Karpas-422 (cell line): Measurements from ENCODE around the gene BCO2. TPM values are rescaled to one million over a fixed set of nuclear protein-coding genes. Genes with fewer than 3 reads are reported as not detected.
"Not testable (repeated sequence)": the region's sequence is repeated elsewhere in the genome, so short reads cannot be mapped to it uniquely, and the experiment has no call there.

Source experiments
- DNase-seq: peaks from one replicate; pipeline ENCODE4 v3.0.0-alpha.2; 2015
- H2AFZ ChIP-seq: fragments of 200-600 bp; sonication (generic); 2 replicates; pipeline ENCODE4 v1.6.1; 2014; ENCODE audit warnings: antibody characterized with exemption, low read length, mixed read lengths
- H3K27ac ChIP-seq: fragments of 200-600 bp; sonication (generic); 2 replicates; pipeline ENCODE4 v1.5.1; 2014; ENCODE audit warnings: mild to moderate bottlenecking, low read length, moderate library complexity
- H3K27me3 ChIP-seq: fragments of 200-600 bp; sonication (generic); 2 replicates; pipeline ENCODE4 v1.6.1; 2014; ENCODE audit warnings: low read length, mixed read lengths
- H3K36me3 ChIP-seq: fragments of 200-600 bp; sonication (generic); 2 replicates; pipeline ENCODE4 v1.6.1; 2014; ENCODE audit warnings: low read length, mixed read lengths; ENCODE audit not compliant: insufficient read depth
- H3K4me1 ChIP-seq: fragments of 200-600 bp; sonication (generic); 2 replicates; pipeline ENCODE4 v1.6.1; 2014; ENCODE audit warnings: mild to moderate bottlenecking, low read length, mixed read lengths
- H3K4me2 ChIP-seq: fragments of 200-600 bp; sonication (generic); 2 replicates; pipeline ENCODE4 v1.6.1; 2014; ENCODE audit warnings: low read length, low read depth, mild to moderate bottlenecking; ENCODE audit not compliant: poor library complexity, severe bottlenecking
- H3K4me3 ChIP-seq: fragments of 200-600 bp; sonication (generic); 2 replicates; pipeline ENCODE4 v1.5.1; 2014; ENCODE audit warnings: mild to moderate bottlenecking, antibody characterized with exemption, low read length, mixed read lengths
- H3K79me2 ChIP-seq: fragments of 200-600 bp; sonication (generic); 2 replicates; pipeline ENCODE4 v1.6.1; 2014; ENCODE audit warnings: mild to moderate bottlenecking, low read length, mixed read lengths
- H3K9ac ChIP-seq: fragments of 200-600 bp; sonication (generic); 2 replicates; pipeline ENCODE4 v1.6.0; 2014; ENCODE audit warnings: low read length
- H3K9me2 ChIP-seq: fragments of 200-600 bp; sonication (generic), shearing (Covaris generic); replicated peaks from 2 replicates; pipeline ENCODE4 v1.6.0; 2014; ENCODE audit warnings: mild to moderate bottlenecking, low read length, moderate library complexity; ENCODE audit not compliant: insufficient read depth
- H3K9me3 ChIP-seq: fragments of 300-700, 200-600 bp; sonication (generic); 2 replicates; pipeline ENCODE4 v1.6.1; 2014; ENCODE audit warnings: low read length, mixed read lengths
- H4K20me1 ChIP-seq: fragments of 200-600 bp; sonication (generic); 2 replicates; pipeline ENCODE4 v1.6.1; 2014; ENCODE audit warnings: mild to moderate bottlenecking, antibody characterized with exemption, low read length, low read depth; ENCODE audit not compliant: insufficient read depth
- total RNA-seq: library from RNA; depleted of rRNA; stranded (reverse); fragments of >200 nt; shearing (Covaris generic); gene quantifications from 2 replicates; pipeline ENCODE4 v1.2.3, GENCODE V29; 2014; ENCODE audit warnings: low replicate concordance

Gene BCO2
- total RNA-seq, 1 experiment from 2014 or later, result 1.1 TPM

- no peaks in the 10 kb centered on the region for H3K36me3 ChIP-seq
- peaks cover 4% of the 10 kb centered on the region; the same call in 1 of the 2 replicates for H3K4me1 ChIP-seq
- H3K9ac ChIP-seq, result no peak overlapping the region
- H3K9me2 ChIP-seq, result no peaks in the 10 kb centered on the region
- no peak overlapping the region for H3K27ac ChIP-seq
- no peak overlapping the region for H3K4me3 ChIP-seq
- no peak for DNase-seq
- no peaks in the 10 kb centered on the region for H3K27me3 ChIP-seq
- no peaks in the 10 kb centered on the region for H4K20me1 ChIP-seq
- no peak overlapping the region for H2AFZ ChIP-seq
- H3K79me2 ChIP-seq, result no peaks in the 10 kb centered on the region
- H3K4me2 ChIP-seq, result no peak overlapping the region
- no peaks in the 10 kb centered on the region for H3K9me3 ChIP-seq
Measured at GRCh38 chr11:112177589-112177988, 2.3 kb downstream of the BCO2 start.

GRCh38 chr11:112178428-112178827 is 3.1 kb downstream of the BCO2 start:
- Histone ChIP-seq H3K27me3 (no peaks in the 10 kb centered on the region), H2AFZ (no peak overlapping the region), H3K9me3 (no peaks in the 10 kb centered on the region), H3K4me2 (no peak overlapping the region), H3K9ac (no peak overlapping the region), H3K9me2 (no peaks in the 10 kb centered on the region), H4K20me1 (no peaks in the 10 kb centered on the region), H3K79me2 (no peaks in the 10 kb centered on the region), H3K27ac (no peak overlapping the region), H3K4me3 (no peak overlapping the region), H3K36me3 (no peaks in the 10 kb centered on the region), H3K4me1 (peaks cover 4% of the 10 kb centered on the region; the same call in 1 of the 2 replicates)
- DNase-seq, result no peak

GRCh38 chr11:112178936-112179335 is 3.6 kb downstream of the BCO2 start:
- no peak for DNase-seq
- H3K27me3 ChIP-seq, result no peaks in the 10 kb centered on the region

GRCh38 chr11:112179601-112180000 is 4.3 kb downstream of the BCO2 start:
- no peak overlapping the region for H2AFZ ChIP-seq
- H3K9me3 ChIP-seq, result no peaks in the 10 kb centered on the region
- no peaks in the 10 kb centered on the region for H4K20me1 ChIP-seq
- no peaks in the 10 kb centered on the region for H3K36me3 ChIP-seq
- no peak for DNase-seq
- no peaks in the 10 kb centered on the region for H3K79me2 ChIP-seq
- H3K4me1 ChIP-seq, result peaks cover 4% of the 10 kb centered on the region; the same call in 1 of the 2 replicates
- no peak overlapping the region for H3K4me2 ChIP-seq
- H3K27ac ChIP-seq, result no peak overlapping the region
- no peak overlapping the region for H3K4me3 ChIP-seq
- H3K27me3 ChIP-seq, result no peaks in the 10 kb centered on the region
- no peak overlapping the region for H3K9ac ChIP-seq
- no peaks in the 10 kb centered on the region for H3K9me2 ChIP-seq

More at GRCh38 chr11:112178936-112179335, 3.6 kb downstream of the BCO2 start:
- no peak overlapping the region for H3K4me3 ChIP-seq
- H3K4me1 ChIP-seq, result peaks cover 4% of the 10 kb centered on the region; the same call in 1 of the 2 replicates
- H3K36me3 ChIP-seq, result no peaks in the 10 kb centered on the region
- no peak overlapping the region for H3K9ac ChIP-seq
- H3K79me2 ChIP-seq, result no peaks in the 10 kb centered on the region
- H3K9me3 ChIP-seq, result no peaks in the 10 kb centered on the region
- no peak overlapping the region for H3K4me2 ChIP-seq
- no peaks in the 10 kb centered on the region for H3K9me2 ChIP-seq
- H4K20me1 ChIP-seq, result no peaks in the 10 kb centered on the region
- no peak overlapping the region for H3K27ac ChIP-seq
- H2AFZ ChIP-seq, result no peak overlapping the region

- H3K36me3 ChIP-seq, result no peaks in the 10 kb centered on the region
Measured at GRCh38 chr11:112182867-112183266, 7.6 kb downstream of the BCO2 start.

GRCh38 chr11:112185883-112186282 is 10.6 kb downstream of the BCO2 start:
- Histone ChIP-seq H3K27me3 (no peaks in the 10 kb centered on the region), H3K9me2 (no peaks in the 10 kb centered on the region), H3K36me3 (no peaks in the 10 kb centered on the region), H3K9ac (no peak overlapping the region), H4K20me1 (no peaks in the 10 kb centered on the region), H3K27ac (no peak overlapping the region), H3K79me2 (no peaks in the 10 kb centered on the region), H3K4me2 (no peak overlapping the region), H3K9me3 (no peaks in the 10 kb centered on the region), H3K4me3 (no peak overlapping the region), H3K4me1 (no peaks in the 10 kb centered on the region), H2AFZ (no peak overlapping the region)
- no peak for DNase-seq

More at GRCh38 chr11:112182867-112183266, 7.6 kb downstream of the BCO2 start:
- Histone ChIP-seq H3K4me1 (no peaks in the 10 kb centered on the region), H3K9me3 (no peaks in the 10 kb centered on the region), H3K9me2 (no peaks in the 10 kb centered on the region), H3K4me3 (no peak overlapping the region), H3K9ac (no peak overlapping the region), H3K79me2 (no peaks in the 10 kb centered on the region), H4K20me1 (no peaks in the 10 kb centered on the region), H2AFZ (no peak overlapping the region), H3K27me3 (no peaks in the 10 kb centered on the region), H3K4me2 (no peak overlapping the region), H3K27ac (no peak overlapping the region)
- DNase-seq, result no peak

GRCh38 chr11:112186304-112186703 is 11.0 kb downstream of the BCO2 start:
- Histone ChIP-seq H3K27me3 (no peaks in the 10 kb centered on the region), H3K4me3 (no peak overlapping the region), H3K36me3 (no peaks in the 10 kb centered on the region), H3K9me3 (no peaks in the 10 kb centered on the region), H3K9ac (no peak overlapping the region), H3K4me2 (no peak overlapping the region), H3K4me1 (no peaks in the 10 kb centered on the region), H3K9me2 (no peaks in the 10 kb centered on the region), H4K20me1 (no peaks in the 10 kb centered on the region), H3K27ac (no peak overlapping the region), H2AFZ (no peak overlapping the region), H3K79me2 (no peaks in the 10 kb centered on the region)
- no peak for DNase-seq

- H2AFZ ChIP-seq, H3K4me3 ChIP-seq, H3K27me3 ChIP-seq, H4K20me1 ChIP-seq, H3K9ac ChIP-seq, H3K4me2 ChIP-seq, H3K9me3 ChIP-seq, H3K36me3 ChIP-seq, H3K79me2 ChIP-seq, DNase-seq, H3K9me2 ChIP-seq, H3K4me1 ChIP-seq, H3K27ac ChIP-seq: not testable (repeated sequence)
Measured at GRCh38 chr11:112195113-112195512, 19.8 kb downstream of the BCO2 start.

- Histone ChIP-seq H3K4me2 (no peak overlapping the region), H3K9ac (no peak overlapping the region)
Measured at GRCh38 chr11:112195951-112196351, 20.6 kb downstream of the BCO2 start.

More at GRCh38 chr11:112195951-112196351, 20.6 kb downstream of the BCO2 start:
- no peaks in the 10 kb centered on the region for H4K20me1 ChIP-seq
- DNase-seq, result no peak
- no peaks in the 10 kb centered on the region for H3K4me1 ChIP-seq
- H3K79me2 ChIP-seq, result no peaks in the 10 kb centered on the region
- H3K4me3 ChIP-seq, result no peak overlapping the region
- H3K27me3 ChIP-seq, result no peaks in the 10 kb centered on the region
- no peaks in the 10 kb centered on the region for H3K9me2 ChIP-seq
- H3K36me3 ChIP-seq, result no peaks in the 10 kb centered on the region
- no peak overlapping the region for H2AFZ ChIP-seq
- no peak overlapping the region for H3K27ac ChIP-seq
- no peaks in the 10 kb centered on the region for H3K9me3 ChIP-seq
